Thoracic aorta (tissue), 2 donors: ENCODE measurements around the gene SCAP. TPM values are rescaled to one million over a fixed set of nuclear protein-coding genes. Genes with fewer than 3 reads are reported as not detected.

Experiments
- ATAC-seq: fragments of 150-250 bp; one replicate; pipeline ENCODE4 v1.8.0; 2017; ENCODE audit warnings: low read depth; ENCODE audit not compliant: insufficient number of reproducible peaks, low FRiP score
- DNase-seq: peaks from one replicate; pipeline ENCODE4 v3.0.0-alpha.2; 2020; ENCODE audit warnings: low spot score
- H3K27ac ChIP-seq, 2 donors: fragments of 200-600 bp; sonication (generic); 1 replicate in 1 of 2; 2 replicates in 1 of 2; pipeline ENCODE4 v1.5.1; 2016; ENCODE audit warnings: mild to moderate bottlenecking in 2 of 2, moderate library complexity in 2 of 2
- H3K27me3 ChIP-seq: fragments of 200-600 bp; sonication (generic); replicated peaks from 2 replicates; pipeline ENCODE4 v1.6.0; 2016; ENCODE audit warnings: mild to moderate bottlenecking; ENCODE audit not compliant: insufficient read depth
- H3K36me3 ChIP-seq: fragments of 200-600 bp; sonication (generic); one replicate; pipeline ENCODE4 v1.5.1; 2016
- H3K4me1 ChIP-seq, 2 donors: fragments of 200-600 bp; sonication (generic); 1 replicate in 1 of 2; 2 replicates in 1 of 2; pipeline versions ENCODE4 v1.5.1 to v1.6.0; 2016; ENCODE audit warnings: low read depth in 2 of 2, mild to moderate bottlenecking in 1 of 2; ENCODE audit not compliant: control insufficient read depth in 1 of 2
- H3K4me3 ChIP-seq: fragments of 200-600 bp; sonication (generic); 2 replicates; pipeline ENCODE4 v1.5.1; 2016; ENCODE audit warnings: mild to moderate bottlenecking
- H3K9me3 ChIP-seq: fragments of 200-600 bp; sonication (generic); 2 replicates; pipeline ENCODE4 v1.5.1; 2016
- total RNA-seq, 2 donors: library from RNA; depleted of rRNA; stranded (reverse); fragments of >200 nt; gene quantifications; one replicate each; pipeline versions ENCODE4 v1.1.0 to v1.2.3, GENCODE V29; 2016
- TF ChIP-seq, protein P1 (sequence below): fragments of 200-600 bp; sonication (generic); IDR thresholded peaks from one replicate; pipeline ENCODE4 v1.5.1; 2019; ENCODE audit warnings: antibody characterized with exemption

SCAP gene
- total RNA-seq, 2 donors from 2014 or later, result 80.0 to 106 TPM

- TF ChIP-seq, protein P1, sequence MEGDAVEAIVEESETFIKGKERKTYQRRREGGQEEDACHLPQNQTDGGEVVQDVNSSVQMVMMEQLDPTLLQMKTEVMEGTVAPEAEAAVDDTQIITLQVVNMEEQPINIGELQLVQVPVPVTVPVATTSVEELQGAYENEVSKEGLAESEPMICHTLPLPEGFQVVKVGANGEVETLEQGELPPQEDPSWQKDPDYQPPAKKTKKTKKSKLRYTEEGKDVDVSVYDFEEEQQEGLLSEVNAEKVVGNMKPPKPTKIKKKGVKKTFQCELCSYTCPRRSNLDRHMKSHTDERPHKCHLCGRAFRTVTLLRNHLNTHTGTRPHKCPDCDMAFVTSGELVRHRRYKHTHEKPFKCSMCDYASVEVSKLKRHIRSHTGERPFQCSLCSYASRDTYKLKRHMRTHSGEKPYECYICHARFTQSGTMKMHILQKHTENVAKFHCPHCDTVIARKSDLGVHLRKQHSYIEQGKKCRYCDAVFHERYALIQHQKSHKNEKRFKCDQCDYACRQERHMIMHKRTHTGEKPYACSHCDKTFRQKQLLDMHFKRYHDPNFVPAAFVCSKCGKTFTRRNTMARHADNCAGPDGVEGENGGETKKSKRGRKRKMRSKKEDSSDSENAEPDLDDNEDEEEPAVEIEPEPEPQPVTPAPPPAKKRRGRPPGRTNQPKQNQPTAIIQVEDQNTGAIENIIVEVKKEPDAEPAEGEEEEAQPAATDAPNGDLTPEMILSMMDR, result no peak
- Histone ChIP-seq H3K27me3 (no peaks in the 10 kb centered on the region), H3K4me3 (no peak overlapping the region), H3K27ac (no peak overlapping the region), H3K9me3 (no peaks in the 10 kb centered on the region), H3K4me1 (no peaks in the 10 kb centered on the region), H3K36me3 (peaks cover 43% of the 10 kb centered on the region)
- ATAC-seq (no peak), DNase-seq (no peak)
Measured at GRCh38 chr3:47504113-47504512, 28.4 kb upstream of the SCAP start.

GRCh38 chr3:47503033-47503432, 27.3 kb upstream of the SCAP start:
- Histone ChIP-seq H3K27ac (no peak overlapping the region), H3K4me1 (no peaks in the 10 kb centered on the region), H3K9me3 (no peaks in the 10 kb centered on the region), H3K27me3 (no peaks in the 10 kb centered on the region), H3K36me3 (peaks cover 47% of the 10 kb centered on the region), H3K4me3 (no peak overlapping the region)
- DNase-seq, result no peak
- TF ChIP-seq, protein P1, result no peak
- no peak for ATAC-seq

- TF ChIP-seq, protein P1, result no peak
- Histone ChIP-seq H3K36me3 (peaks cover 44% of the 10 kb centered on the region), H3K4me3 (no peak overlapping the region), H3K27me3 (no peaks in the 10 kb centered on the region), H3K4me1 (no peaks in the 10 kb centered on the region), H3K9me3 (no peaks in the 10 kb centered on the region), H3K27ac (no peak overlapping the region)
- no peak for DNase-seq
- ATAC-seq, result no peak
Measured at GRCh38 chr3:47496892-47497291, 21.2 kb upstream of the SCAP start.

DNA sequence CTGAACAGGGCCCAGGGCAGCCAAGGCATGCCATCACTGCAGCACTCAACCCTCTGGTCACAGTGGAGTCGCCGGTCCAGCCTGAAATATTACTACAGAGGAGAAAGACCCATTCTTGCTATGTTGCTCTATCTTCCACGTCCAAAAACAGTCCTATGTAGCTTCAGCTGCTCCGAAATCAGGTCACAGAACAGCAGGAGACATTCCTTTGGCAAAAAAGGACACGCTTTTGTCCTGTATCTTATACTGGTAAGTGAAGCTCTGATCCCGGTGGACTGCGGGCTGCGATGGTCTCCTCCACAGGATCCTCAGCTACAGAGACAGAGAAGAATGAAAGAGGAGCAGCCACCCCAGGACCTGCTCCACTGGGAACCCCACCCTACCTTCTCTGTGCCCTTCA, 20.1 kb upstream of the SCAP start:
- TF ChIP-seq, protein P1, result no peak
- no peak overlapping the region for H3K27ac ChIP-seq
- ATAC-seq, result no peak
- no peaks in the 10 kb centered on the region for H3K9me3 ChIP-seq
- H3K27me3 ChIP-seq, result no peaks in the 10 kb centered on the region
- no peaks in the 10 kb centered on the region for H3K4me1 ChIP-seq
- H3K4me3 ChIP-seq, result no peak overlapping the region
- H3K36me3 ChIP-seq, result peaks cover 34% of the 10 kb centered on the region
- no peak for DNase-seq

GRCh38 chr3:47495111-47495510, 19.4 kb upstream of the SCAP start:
- Histone ChIP-seq H3K27ac (no peak overlapping the region), H3K4me1 (no peaks in the 10 kb centered on the region), H3K9me3 (no peaks in the 10 kb centered on the region), H3K27me3 (no peaks in the 10 kb centered on the region), H3K4me3 (no peak overlapping the region), H3K36me3 (peaks cover 34% of the 10 kb centered on the region)
- TF ChIP-seq, protein P1, result no peak
- DNase-seq (no peak), ATAC-seq (no peak)
